Subcutaneous abdominal adipose tissue (tissue), 5 donors: ENCODE results near the gene RBM33.

ENCODE experiments used
- H3K27ac ChIP-seq: one replicate; pipeline ENCODE4 v1.7.0; 2013; ENCODE audit warnings: low read depth, mild to moderate bottlenecking, inconsistent platforms, low read length, moderate library complexity
- H3K27me3 ChIP-seq, 5 donors: one replicate each; pipeline ENCODE4 v1.7.0; 2013; ENCODE audit warnings: low read length in 5 of 5, inconsistent platforms in 1 of 5; ENCODE audit not compliant: control insufficient read depth in 5 of 5, insufficient read depth in 4 of 5
- H3K36me3 ChIP-seq, 5 donors: one replicate each; pipeline ENCODE4 v1.7.0; 2013; ENCODE audit warnings: low read length in 5 of 5; ENCODE audit not compliant: control insufficient read depth in 5 of 5, insufficient read depth in 5 of 5
- H3K4me1 ChIP-seq, 5 donors: one replicate each; pipeline ENCODE4 v1.7.0; 2013; ENCODE audit warnings: low read length in 5 of 5, mild to moderate bottlenecking in 3 of 5, moderate library complexity in 1 of 5; ENCODE audit not compliant: control insufficient read depth in 5 of 5, insufficient read depth in 5 of 5
- H3K4me3 ChIP-seq, 5 donors: one replicate each; pipeline ENCODE4 v1.7.0; 2013; ENCODE audit warnings: low read length in 5 of 5, low read depth in 1 of 5
- H3K9ac ChIP-seq, 5 donors: one replicate each; pipeline ENCODE4 v1.7.0; 2013; ENCODE audit warnings: low read length in 5 of 5, mild to moderate bottlenecking in 4 of 5, moderate library complexity in 3 of 5
- H3K9me3 ChIP-seq, 5 donors: one replicate each; pipeline ENCODE4 v1.7.0; 2013; ENCODE audit warnings: low read length in 5 of 5; ENCODE audit not compliant: control insufficient read depth in 5 of 5
- donor health status: healthy.
- donor health status: healthy.
- donor health status: healthy.
- donor health status: healthy.
- donor health status: healthy.

Gene RBM33

DNA sequence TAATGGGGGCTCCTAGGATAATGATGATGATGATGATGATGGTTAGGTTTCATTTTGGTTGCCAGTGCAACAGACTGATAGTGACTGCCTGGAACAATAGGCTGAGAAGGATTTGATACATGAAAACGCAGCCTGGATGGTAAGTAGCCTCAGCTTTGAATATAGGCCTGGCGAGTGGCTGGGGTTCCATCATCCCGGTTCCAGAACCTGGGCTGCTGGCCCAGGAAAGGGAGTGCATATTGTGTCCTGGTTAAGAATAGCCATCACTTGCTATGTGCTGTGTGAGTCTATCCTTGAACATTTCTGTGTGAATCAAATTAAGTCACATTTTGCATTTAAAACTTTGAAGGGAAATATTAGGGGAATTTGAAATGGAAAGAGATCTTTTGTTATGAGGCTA, 105.1 kb downstream of the RBM33 start:
- Histone ChIP-seq H3K9me3 (no peaks in the 10 kb centered on the region), H3K36me3 (peaks cover 6 to 30% (median 18%) of the 10 kb centered on the region in 5 donors), H3K27me3 (no peaks in the 10 kb centered on the region), H3K4me3 (no peak overlapping the region), H3K9ac (no peak overlapping the region), H3K27ac (no peak overlapping the region), H3K4me1 (peaks cover 0 to 18% (median 13%) of the 10 kb centered on the region in 5 donors)

DNA sequence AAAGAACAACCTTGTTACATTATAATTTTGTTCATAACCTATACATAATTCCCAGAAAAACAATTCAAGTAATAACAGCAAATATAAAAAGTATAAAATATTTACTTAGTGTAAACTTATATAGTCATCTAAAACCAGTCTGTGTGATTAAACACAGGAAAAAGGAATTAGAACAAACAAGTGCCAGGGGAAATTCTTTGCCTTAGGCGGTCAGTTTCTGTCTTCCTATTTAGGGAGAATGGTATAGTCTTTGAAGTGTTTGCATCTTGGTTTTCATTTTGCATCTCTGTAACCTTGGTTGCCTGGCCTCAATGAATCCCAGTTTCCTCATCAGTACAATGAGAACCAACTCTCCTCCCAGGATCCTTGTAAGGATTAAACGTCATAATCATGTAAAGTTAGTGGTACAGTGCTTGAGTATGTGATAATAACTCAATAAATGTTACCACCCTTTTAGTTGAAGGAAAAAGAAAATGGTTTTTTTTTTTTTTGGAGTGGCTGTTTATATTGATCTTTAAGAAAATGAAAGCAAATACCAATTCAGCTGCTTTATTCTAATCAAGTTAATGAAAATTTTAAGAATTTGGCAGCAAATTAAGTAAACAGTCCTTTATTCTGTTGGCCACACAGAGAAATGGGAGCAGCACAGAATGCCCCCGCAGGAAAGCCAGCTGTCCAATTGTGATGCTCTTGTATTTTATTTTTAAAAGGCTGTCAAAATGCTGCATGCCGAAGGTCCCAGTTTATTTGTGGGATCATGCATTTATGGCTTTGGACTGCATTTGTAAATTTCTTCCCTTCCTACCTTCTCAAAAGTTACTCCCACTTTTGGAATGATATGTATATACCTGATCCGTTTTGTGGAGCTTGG, 106.0 kb downstream of the RBM33 start:
- H3K9ac ChIP-seq = no peak overlapping the region
- peaks cover 0 to 20% (median 13%) of the 10 kb centered on the region in 5 donors for H3K4me1 ChIP-seq
- no peak overlapping the region for H3K27ac ChIP-seq

GRCh38 chr7:155751409-155751808, 106.9 kb downstream of the RBM33 start:
- H3K36me3 ChIP-seq = peaks cover 0 to 12% (median 4%) of the 10 kb centered on the region in 5 donors
- no peaks in the 10 kb centered on the region for H3K9me3 ChIP-seq
- peaks cover 0 to 21% (median 13%) of the 10 kb centered on the region in 5 donors for H3K4me1 ChIP-seq
- no peak overlapping the region for H3K27ac ChIP-seq
- H3K4me3 ChIP-seq = no peak overlapping the region
- H3K27me3 ChIP-seq = no peaks in the 10 kb centered on the region
- no peak overlapping the region for H3K9ac ChIP-seq

More for the DNA sequence above, 106.0 kb downstream of the RBM33 start:
- no peaks in the 10 kb centered on the region for H3K27me3 ChIP-seq
- H3K9me3 ChIP-seq = no peaks in the 10 kb centered on the region
- H3K4me3 ChIP-seq = no peak overlapping the region
- peaks cover 6 to 22% (median 11%) of the 10 kb centered on the region in 5 donors for H3K36me3 ChIP-seq

DNA sequence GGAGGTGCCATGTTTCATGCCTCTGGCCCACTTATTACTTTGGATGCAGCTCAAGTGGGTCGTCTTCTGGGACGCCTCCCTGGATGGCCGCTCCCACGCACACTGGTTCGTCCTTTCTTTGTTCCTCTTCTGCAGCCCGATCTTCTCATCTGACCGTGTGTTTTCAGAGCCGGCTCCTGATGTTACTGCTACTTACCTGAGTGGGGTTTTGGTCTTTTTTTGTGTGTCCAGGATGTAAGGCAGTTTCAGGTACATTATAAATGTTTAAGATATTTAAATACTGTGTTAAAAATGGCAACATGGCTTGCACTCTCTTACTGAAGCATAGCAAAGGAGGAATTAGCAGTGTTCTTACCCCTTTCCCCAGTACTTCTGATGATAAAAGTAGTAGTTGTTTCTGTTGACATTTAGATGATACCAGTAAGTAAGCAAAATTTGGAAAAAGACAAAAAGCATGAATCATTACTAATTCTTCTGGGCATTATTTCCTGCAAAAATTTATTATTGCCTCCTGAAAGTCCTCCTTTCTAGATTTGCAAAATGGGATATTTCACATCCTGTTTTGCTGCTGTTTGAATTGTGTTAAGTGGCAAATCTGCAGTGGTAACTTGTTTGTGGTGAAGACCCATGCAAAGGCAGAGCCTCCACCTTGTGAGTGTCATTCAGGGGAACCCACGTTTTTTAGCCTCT, 108.4 kb downstream of the RBM33 start:
- no peak overlapping the region for H3K4me3 ChIP-seq
- H3K27ac ChIP-seq = no peak overlapping the region
- H3K9me3 ChIP-seq = no peaks in the 10 kb centered on the region
- H3K9ac ChIP-seq = no peak overlapping the region
- peaks cover 0 to 21% (median 13%) of the 10 kb centered on the region in 5 donors for H3K4me1 ChIP-seq
- peaks cover 0 to 10% (median 3%) of the 10 kb centered on the region in 5 donors for H3K36me3 ChIP-seq
- H3K27me3 ChIP-seq = no peaks in the 10 kb centered on the region

GRCh38 chr7:155753446-155753965, 109.0 kb downstream of the RBM33 start:
- Histone ChIP-seq H3K4me1 (peaks cover 0 to 21% (median 13%) of the 10 kb centered on the region in 5 donors), H3K9ac (no peak overlapping the region), H3K36me3 (peaks cover 0 to 8% (median 0%) of the 10 kb centered on the region in 5 donors), H3K27ac (no peak overlapping the region), H3K9me3 (no peaks in the 10 kb centered on the region), H3K4me3 (no peak overlapping the region), H3K27me3 (no peaks in the 10 kb centered on the region)

DNA sequence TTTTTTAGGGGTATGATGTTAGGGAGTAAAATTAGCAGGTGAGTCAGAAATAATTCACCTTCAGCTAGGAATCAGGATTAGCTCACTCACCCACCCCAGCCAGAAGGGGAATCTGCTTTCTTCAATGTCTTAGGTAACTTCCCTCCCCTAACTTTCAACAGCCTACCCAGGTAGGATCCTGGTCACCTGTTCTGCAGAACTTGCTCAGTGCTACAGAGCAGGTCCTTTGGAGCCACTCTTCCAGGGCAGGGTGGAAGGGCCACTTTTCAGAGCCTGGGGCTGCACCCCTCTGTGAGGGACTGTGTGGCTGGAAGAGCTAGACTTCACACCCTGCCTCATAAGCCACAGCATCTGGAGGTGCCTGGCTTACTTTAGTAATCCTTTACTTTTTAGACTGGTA, 109.7 kb downstream of the RBM33 start:
- peaks cover 0 to 21% (median 13%) of the 10 kb centered on the region in 5 donors for H3K4me1 ChIP-seq
- H3K27me3 ChIP-seq = no peaks in the 10 kb centered on the region
- peaks cover 0 to 4% (median 0%) of the 10 kb centered on the region in 5 donors for H3K36me3 ChIP-seq
- no peak overlapping the region for H3K9ac ChIP-seq
- no peak overlapping the region for H3K27ac ChIP-seq
- no peak overlapping the region for H3K4me3 ChIP-seq
- no peaks in the 10 kb centered on the region for H3K9me3 ChIP-seq

DNA sequence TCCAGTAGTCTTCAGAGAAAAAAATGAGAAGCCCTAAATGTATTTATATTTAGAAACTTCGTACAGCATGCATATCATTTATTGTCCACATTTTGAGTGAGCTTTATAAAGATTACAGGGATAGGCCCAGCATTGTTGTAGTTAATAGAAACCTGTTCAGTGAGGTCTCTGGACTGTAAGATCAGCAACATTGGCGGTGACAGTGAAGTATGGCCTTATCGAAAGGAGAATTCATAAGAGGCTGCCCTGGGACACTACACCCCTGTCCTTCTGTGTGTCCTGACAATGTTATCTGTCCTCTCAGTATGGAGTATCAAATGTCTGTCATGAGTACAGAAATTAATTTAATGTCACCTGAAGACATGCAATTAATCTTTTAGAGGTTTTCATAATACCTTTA, 110.6 kb downstream of the RBM33 start:
- Histone ChIP-seq H3K4me1 (peaks cover 0 to 26% (median 17%) of the 10 kb centered on the region in 5 donors), H3K9me3 (no peaks in the 10 kb centered on the region), H3K27me3 (no peaks in the 10 kb centered on the region), H3K9ac (no peak overlapping the region), H3K4me3 (no peak overlapping the region), H3K36me3 (peaks cover 0 to 4% (median 3%) of the 10 kb centered on the region in 5 donors), H3K27ac (no peak overlapping the region)

- H3K36me3 ChIP-seq = peaks cover 0 to 7% (median 3%) of the 10 kb centered on the region in 5 donors
- H3K4me1 ChIP-seq = peaks cover 0 to 32% (median 18%) of the 10 kb centered on the region in 5 donors
- no peak overlapping the region for H3K9ac ChIP-seq
- H3K27me3 ChIP-seq = no peaks in the 10 kb centered on the region
- H3K9me3 ChIP-seq = no peaks in the 10 kb centered on the region
- no peak overlapping the region for H3K27ac ChIP-seq
- H3K4me3 ChIP-seq = no peak overlapping the region
These were observed 111.9 kb downstream of the RBM33 start for GRCh38 chr7:155756322-155756721.

DNA sequence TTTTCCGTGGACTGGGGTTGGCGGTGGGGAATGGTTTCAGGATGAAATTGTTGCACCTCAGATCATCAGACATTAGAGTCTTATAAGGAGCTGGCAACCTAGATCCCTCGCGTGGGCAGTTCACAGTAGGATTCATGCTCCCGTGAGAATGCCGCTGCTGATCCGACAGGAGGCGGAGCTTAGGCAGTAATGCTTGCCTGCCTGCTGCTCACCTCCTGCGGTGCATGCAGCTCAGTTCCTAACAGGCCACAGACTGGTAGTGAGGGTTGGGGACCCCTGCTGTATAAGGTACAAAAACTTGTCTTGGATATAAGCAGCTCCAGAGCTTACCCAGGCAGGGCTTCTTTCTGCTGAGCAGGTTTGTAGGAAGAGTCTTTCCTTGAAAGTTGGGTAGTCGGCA, 113.9 kb downstream of the RBM33 start:
- Histone ChIP-seq H3K27ac (no peak overlapping the region), H3K4me3 (no peak overlapping the region), H3K4me1 (peaks cover 0 to 21% (median 19%) of the 10 kb centered on the region in 5 donors), H3K9ac (no peak overlapping the region), H3K36me3 (peaks cover 0 to 8% (median 4%) of the 10 kb centered on the region in 5 donors), H3K9me3 (no peaks in the 10 kb centered on the region), H3K27me3 (no peaks in the 10 kb centered on the region)
